NCI-H510A treated with DMSO at 0.1 percent for 48 hours (cell line): ENCODE results near the gene HSPB6.

Experiments used
- DNase-seq: peaks from one replicate; lab custom pipeline; 2025; lab: John Stamatoyannopoulos, UW

HSPB6 gene

GRCh38 chr19:35767288-35768081, 10.7 kb upstream of the HSPB6 start:
- no peak for DNase-seq

GRCh38 chr19:35766571-35767104, 9.8 kb upstream of the HSPB6 start:
- no peak for DNase-seq

- DNase-seq = no peak
Measured at GRCh38 chr19:35764432-35765315, 7.8 kb upstream of the HSPB6 start.

- DNase-seq = no peak
Measured at GRCh38 chr19:35760711-35761349, 4.0 kb upstream of the HSPB6 start.

- DNase-seq = no peak
Measured at GRCh38 chr19:35759697-35760096, 2.9 kb upstream of the HSPB6 start.

GRCh38 chr19:35757749-35758608, 1.1 kb upstream of the HSPB6 start, which contains the start of gene PROSER3:
Gene PROSER3, plus strand, starts transcription at chr19:35758176. Its CDS starts 40 bp downstream, at chr19:35758216.
- peak; percentile 98 for DNase-seq

GRCh38 chr19:35757231-35757748, 461 bp upstream of the HSPB6 start:
- no peak for DNase-seq

GRCh38 chr19:35755550-35756376, 1.1 kb downstream of the HSPB6 start:
- no peak for DNase-seq

GRCh38 chr19:35755131-35755549, 1.7 kb downstream of the HSPB6 start:
- no peak for DNase-seq

- no peak for DNase-seq
Measured at GRCh38 chr19:35754370-35755130, 2.3 kb downstream of the HSPB6 start.

GRCh38 chr19:35753634-35754369, 3.0 kb downstream of the HSPB6 start:
- no peak for DNase-seq

GRCh38 chr19:35752746-35753350, 4.0 kb downstream of the HSPB6 start:
- no peak for DNase-seq

- DNase-seq = no peak
Measured at GRCh38 chr19:35751839-35752745, 4.7 kb downstream of the HSPB6 start.

- DNase-seq = no peak
Measured at GRCh38 chr19:35750167-35750566, 6.7 kb downstream of the HSPB6 start.

GRCh38 chr19:35748106-35749020, 8.5 kb downstream of the HSPB6 start, which contains the start of gene LIN37:
Gene LIN37, plus strand, starts transcription at chr19:35748576. Its CDS starts 149 bp downstream, at chr19:35748725.
- peak; percentile 98 for DNase-seq

GRCh38 chr19:35746531-35746930, 10.3 kb downstream of the HSPB6 start:
- DNase-seq = no peak
